Measurements from ENCODE around the gene MBNL1.

- TF ChIP-seq CTCF (IDR thresholded peaks at IDR 0.05) (no peak), POLR2A (IDR thresholded peaks at IDR 0.05) (no peak), EP300 (IDR thresholded peaks at IDR 0.05) (no peak)
Observed at GRCh38 chr3:152357587-152357986, 88.9 kb downstream of the MBNL1 start.

Measured in tibial nerve (tissue), 4 donors.